NCI-H2196 treated with DMSO at 0.1 percent for 48 hours (cell line): Measurements from ENCODE around the gene SMIM10L2A.
"Not testable (repeated sequence)": the region's sequence is repeated elsewhere in the genome, so short reads cannot be mapped to it uniquely, and the experiment has no call there.

ENCODE experiments used
- DNase-seq: peaks from one replicate; lab custom pipeline; 2025; ENCODE audit not compliant: unreplicated experiment; lab: John Stamatoyannopoulos, UW

SMIM10L2A gene

GRCh38 chrX:135449637-135450550, 28.1 kb downstream of the SMIM10L2A start:
- DNase-seq = no peak

DNA sequence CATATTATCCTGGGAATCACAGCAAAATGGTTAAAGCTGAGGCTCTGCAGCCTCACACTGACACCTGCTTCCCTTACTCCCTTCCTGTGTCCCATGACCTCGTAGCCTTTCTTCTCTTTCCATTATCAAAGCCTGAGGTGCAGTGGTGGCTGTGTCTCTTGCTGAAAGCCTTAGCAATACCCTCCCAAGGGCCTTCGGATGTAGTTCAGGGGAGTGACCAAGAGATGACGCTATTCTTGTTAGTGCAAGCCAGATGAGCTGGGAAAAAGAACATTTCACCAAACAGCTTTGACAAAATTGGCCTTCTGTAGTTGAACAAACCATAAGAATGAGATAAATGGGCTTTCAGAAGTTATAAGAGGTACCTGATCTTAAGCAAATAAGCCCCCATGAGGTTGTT, 31.6 kb downstream of the SMIM10L2A start:
- no peak for DNase-seq

GRCh38 chrX:135454816-135455215, 33.1 kb downstream of the SMIM10L2A start:
- no peak for DNase-seq

- not testable (repeated sequence) for DNase-seq
These were observed 40.0 kb downstream of the SMIM10L2A start for GRCh38 chrX:135461756-135462155.

GRCh38 chrX:135463937-135464336, 42.2 kb downstream of the SMIM10L2A start:
- no peak for DNase-seq

DNA sequence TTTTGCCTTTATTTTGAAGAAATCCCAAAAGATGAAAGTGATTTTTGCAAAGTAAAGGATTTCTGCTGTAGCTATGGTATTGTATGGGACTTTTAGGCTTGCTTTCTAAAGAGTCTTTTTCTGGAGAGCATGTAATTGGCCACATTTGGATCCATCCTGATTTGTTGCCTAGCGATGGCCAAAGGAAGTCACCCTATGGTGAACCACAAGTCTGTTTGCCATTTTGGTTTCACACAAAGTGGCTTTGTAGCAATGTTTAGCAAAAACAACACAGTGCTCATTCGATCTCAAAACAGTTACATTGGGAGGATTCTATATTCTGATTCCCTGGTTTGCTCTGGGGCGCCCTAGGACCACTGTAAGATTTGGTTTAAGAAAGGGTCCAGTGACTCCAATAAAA, 54.6 kb downstream of the SMIM10L2A start:
- no peak for DNase-seq

GRCh38 chrX:135477576-135477975, 55.8 kb downstream of the SMIM10L2A start:
- peak; percentile 57 for DNase-seq
